Uterus (tissue), 4 donors: ENCODE results near the gene ADCY10. TPM values are rescaled to one million over a fixed set of nuclear protein-coding genes. Genes with fewer than 3 reads are reported as not detected.

Experiments
- DNase-seq, 2 donors: peaks; one replicate each; pipeline ENCODE4 v3.0.0-alpha.2; 2019 to 2020
- H3K27ac ChIP-seq, 2 donors: fragments of 200-600 bp; sonication (generic); 1 replicate in 1 of 2; 2 replicates in 1 of 2; pipeline ENCODE4 v1.5.1; 2016 to 2018
- H3K27me3 ChIP-seq, 2 donors: fragments of 200-600 bp; sonication (generic); one replicate each; pipeline ENCODE4 v1.5.1; 2018 to 2019; ENCODE audit warnings: control low read depth in 1 of 2
- H3K36me3 ChIP-seq, 2 donors: fragments of 200-600 bp; sonication (generic); one replicate each; pipeline ENCODE4 v1.5.1; 2019; ENCODE audit warnings: control low read depth in 1 of 2
- H3K4me1 ChIP-seq, 2 donors: fragments of 200-600 bp; sonication (generic); one replicate each; pipeline ENCODE4 v1.5.1; 2018 to 2019; ENCODE audit warnings: control low read depth in 1 of 2
- H3K4me3 ChIP-seq, 2 donors: fragments of 200-600 bp; sonication (generic); 1 replicate in 1 of 2; 2 replicates in 1 of 2; pipeline ENCODE4 v1.5.1; 2018 to 2019; ENCODE audit warnings: mild to moderate bottlenecking in 1 of 2
- H3K9me3 ChIP-seq, 2 donors: fragments of 200-600 bp; sonication (generic); one replicate each; pipeline ENCODE4 v1.5.1; 2019; ENCODE audit warnings: control low read depth in 1 of 2
- CTCF ChIP-seq, 4 experiments: fragments of 200-600 bp in 2 of 4; fragments of 450-650 bp in 2 of 4; sonication (generic) in 2 of 4; IDR thresholded peaks; one replicate each; pipeline ENCODE4 v1.5.1; 2016 to 2019; ENCODE audit warnings: antibody characterized with exemption in 4 of 4, mild to moderate bottlenecking in 2 of 4, moderate library complexity in 1 of 4
- POLR2A ChIP-seq, 2 donors: fragments of 450-650 bp; IDR thresholded peaks; one replicate each; pipeline ENCODE4 v1.6.1; 2016; ENCODE audit warnings: antibody characterized with exemption in 2 of 2, mild to moderate bottlenecking in 1 of 2, moderate library complexity in 1 of 2
- intact Hi-C: fragments of 100-400 bp; cut with DNase I; formaldehyde crosslinking; loops from one replicate; pipeline ENCODE4 v1.15.1; 2023; ENCODE audit warnings: low total_unique reads
- total RNA-seq, 4 donors: library from RNA; depleted of rRNA in 3 of 4; stranded (reverse); fragments of >200 nt in 3 of 4; gene quantifications; one replicate each; pipeline versions ENCODE4 v1.1.0 to v1.2.4, GENCODE V29; 2014 to 2023
- donor health status: DM: yes; HTN: yes; CAD: no.

Gene ADCY10
- total RNA-seq, 4 donors from 2014 or later, result 0.26 to 1.2 (median 0.52) TPM

GRCh38 chr1:167937709-167938010 lies 23.7 kb upstream of the ADCY10 start:
- Histone ChIP-seq H3K9me3 (no peaks in the 10 kb centered on the region), H3K36me3 (no peaks in the 10 kb centered on the region), H3K4me3 (peak overlapping the region; percentile 80 to 94), H3K27me3 (no peaks in the 10 kb centered on the region), H3K27ac (peak overlapping the region; percentile 97 to 98), H3K4me1 (peaks cover 0 to 6% of the 10 kb centered on the region in 2 donors)
- intact Hi-C loops, result no loop called here
- no peak for DNase-seq
- TF ChIP-seq CTCF (IDR thresholded peaks at IDR 0.05) (no peak), POLR2A (IDR thresholded peaks at IDR 0.05) (no peak)

- H3K27me3 ChIP-seq, result no peaks in the 10 kb centered on the region
- H3K9me3 ChIP-seq, result no peaks in the 10 kb centered on the region
- no peak for TF ChIP-seq CTCF (IDR thresholded peaks at IDR 0.05)
- TF ChIP-seq POLR2A (IDR thresholded peaks at IDR 0.05), result peak in 1 of 2 donors; percentile 30
- peak; percentile 73 to 84 for DNase-seq
- peak within 1 kb of the TSS; percentile 80 to 94 for H3K4me3 ChIP-seq
- H3K36me3 ChIP-seq, result no peaks in the 10 kb centered on the region
- H3K27ac ChIP-seq, result peak within 1 kb of the TSS; percentile 97 to 98
- intact Hi-C loops, result no loop called here
- peaks cover 0 to 6% of the 10 kb centered on the region in 2 donors for H3K4me1 ChIP-seq
Measured at GRCh38 chr1:167936930-167937708, 23.2 kb upstream of the ADCY10 start, which contains the start of gene MPC2. TSS of gene MPC2 (minus strand) at chr1:167937072. CDS start at chr1:167935841, 1,231 bp downstream.

GRCh38 chr1:167936068-167936929 lies 22.4 kb upstream of the ADCY10 start, which contains the start of gene DCAF6:
TSS of gene DCAF6 (plus strand) at chr1:167936683. CDS start at chr1:167936912, 229 bp downstream.
- intact Hi-C loops, result no loop called here
- peak within 1 kb of the TSS; percentile 80 to 94 for H3K4me3 ChIP-seq
- no peaks in the 10 kb centered on the region for H3K36me3 ChIP-seq
- peaks cover 0 to 6% of the 10 kb centered on the region in 2 donors for H3K4me1 ChIP-seq
- TF ChIP-seq POLR2A (IDR thresholded peaks at IDR 0.05) (peak; percentile 91 to 92), CTCF (IDR thresholded peaks at IDR 0.05) (peak in 1 of 4 experiments; percentile 6)
- no peaks in the 10 kb centered on the region for H3K27me3 ChIP-seq
- peak within 1 kb of the TSS; percentile 97 to 98 for H3K27ac ChIP-seq
- DNase-seq, result peak; percentile 98
- H3K9me3 ChIP-seq, result no peaks in the 10 kb centered on the region

- Histone ChIP-seq H3K4me1 (peaks cover 0 to 6% of the 10 kb centered on the region in 2 donors), H3K9me3 (no peaks in the 10 kb centered on the region), H3K27me3 (no peaks in the 10 kb centered on the region), H3K36me3 (no peaks in the 10 kb centered on the region), H3K4me3 (peak overlapping the region; percentile 80 to 94), H3K27ac (peak overlapping the region; percentile 97 to 98)
- intact Hi-C loops, result no loop called here
- peak; percentile 19 to 28 for DNase-seq
- TF ChIP-seq POLR2A (IDR thresholded peaks at IDR 0.05) (peak; percentile 75 to 84), CTCF (IDR thresholded peaks at IDR 0.05) (no peak)
Measured at GRCh38 chr1:167935216-167936067, 21.5 kb upstream of the ADCY10 start.
